Activated CD4-positive, alpha-beta T cell treated with anti-CD3 and anti-CD28 coated beads for 24 hours (primary cell): ENCODE data around the gene UBA3.
A peak's percentile ranks its signal among the peaks of the same experiment; 100 is the strongest.

Source experiments
- DNase-seq, 2 donors: peaks; one replicate each; pipeline ENCODE4 v3.0.0-alpha.2; 2020; ENCODE audit warnings: low read depth in 2 of 2

The UBA3 gene

DNA sequence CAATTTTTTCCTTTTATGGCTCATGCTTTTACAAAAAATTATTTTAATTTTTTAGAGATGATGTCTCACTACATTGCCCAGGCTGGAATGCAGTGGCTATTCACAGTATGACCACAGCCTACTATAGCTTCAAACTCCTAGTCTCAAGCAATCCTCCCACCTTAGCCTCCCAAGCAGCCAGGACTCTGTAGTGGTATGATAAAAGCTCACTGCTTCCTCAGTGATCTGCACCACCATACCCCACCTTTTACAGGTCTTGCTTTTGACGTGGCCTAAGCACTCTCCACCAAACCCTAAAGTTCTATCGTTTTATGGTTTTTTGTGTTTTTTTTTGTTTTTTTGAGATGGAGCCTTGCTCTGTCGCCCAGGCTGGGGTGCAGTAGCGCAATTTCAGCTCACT lies 14.0 kb downstream of the UBA3 start:
- no peak for DNase-seq

GRCh38 chr3:69065318-69065964 lies 14.7 kb downstream of the UBA3 start:
- DNase-seq = no peak

DNA sequence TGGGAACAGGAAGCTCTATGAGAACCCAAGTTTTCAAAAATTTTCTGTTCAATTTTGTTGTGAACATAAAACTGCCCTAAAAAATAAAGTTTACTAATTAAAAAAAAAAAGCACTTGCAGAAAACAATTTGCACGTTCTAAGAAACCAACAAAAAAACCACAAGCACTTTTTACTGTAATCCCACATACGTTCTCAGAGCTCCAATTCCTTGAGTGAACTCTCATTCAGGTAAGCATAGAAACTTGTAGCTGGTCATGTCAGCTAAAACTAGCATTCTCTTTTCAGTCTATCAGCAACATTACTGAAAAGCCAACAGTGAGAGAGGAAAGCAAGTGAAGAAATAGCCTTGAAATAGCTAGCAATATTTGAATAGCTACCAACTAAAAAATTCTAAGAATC lies 16.5 kb downstream of the UBA3 start:
- no peak for DNase-seq

DNA sequence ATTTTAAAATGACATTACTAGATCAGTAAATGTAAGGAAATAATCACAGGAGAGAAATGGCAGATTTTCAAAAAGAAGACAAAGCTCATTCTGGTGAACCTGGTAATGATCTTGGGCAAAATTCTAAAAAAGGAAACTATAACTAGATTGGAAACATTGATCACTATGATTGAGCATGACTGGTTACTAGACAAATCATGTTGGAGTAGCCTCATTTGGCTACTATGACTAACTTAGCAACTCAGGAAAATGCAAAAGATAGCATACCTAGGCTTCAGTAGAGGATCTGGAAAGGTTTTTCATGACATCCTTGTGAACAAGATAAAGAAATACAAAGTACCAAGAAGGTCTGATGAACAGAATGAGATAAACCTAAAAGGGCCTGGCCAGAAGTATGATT lies 20.5 kb downstream of the UBA3 start:
- no peak for DNase-seq

GRCh38 chr3:69058947-69059224 lies 21.3 kb downstream of the UBA3 start:
- no peak for DNase-seq

DNA sequence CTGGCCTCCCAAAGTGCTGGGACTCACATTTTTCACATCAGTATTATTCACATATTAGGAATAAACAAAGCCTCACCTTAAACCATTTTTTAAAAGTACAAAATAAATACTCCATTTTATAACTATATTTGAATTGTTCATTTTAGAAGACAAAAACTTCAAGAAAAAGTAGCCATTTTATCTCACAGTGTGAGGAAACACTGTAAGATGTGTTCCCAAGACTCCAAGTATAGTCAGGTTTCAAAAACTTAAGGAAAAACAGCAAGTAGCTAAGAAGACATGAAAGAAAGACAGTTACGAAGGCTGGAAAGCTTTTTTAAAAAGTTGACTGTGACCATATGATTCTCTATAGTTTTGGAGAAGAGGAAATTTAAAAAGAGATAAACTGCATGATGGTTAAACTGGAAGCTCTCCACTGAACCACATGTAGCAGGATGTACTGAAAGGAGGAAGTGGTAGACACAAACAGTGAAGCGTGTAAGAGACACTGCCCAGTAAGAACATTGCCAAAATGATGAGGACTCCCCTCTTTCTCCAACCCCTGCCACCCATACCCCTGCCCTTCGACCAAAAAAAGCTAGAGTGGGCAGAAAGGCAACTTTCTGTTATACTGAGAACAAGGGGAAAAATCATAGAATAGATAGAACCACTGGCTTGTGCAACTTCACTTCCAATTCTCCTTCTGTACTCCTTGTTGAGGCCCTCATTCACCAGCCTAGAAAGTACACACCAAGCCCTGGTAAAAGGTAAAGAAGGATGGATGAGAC lies 21.8 kb downstream of the UBA3 start:
- DNase-seq = no peak

DNA sequence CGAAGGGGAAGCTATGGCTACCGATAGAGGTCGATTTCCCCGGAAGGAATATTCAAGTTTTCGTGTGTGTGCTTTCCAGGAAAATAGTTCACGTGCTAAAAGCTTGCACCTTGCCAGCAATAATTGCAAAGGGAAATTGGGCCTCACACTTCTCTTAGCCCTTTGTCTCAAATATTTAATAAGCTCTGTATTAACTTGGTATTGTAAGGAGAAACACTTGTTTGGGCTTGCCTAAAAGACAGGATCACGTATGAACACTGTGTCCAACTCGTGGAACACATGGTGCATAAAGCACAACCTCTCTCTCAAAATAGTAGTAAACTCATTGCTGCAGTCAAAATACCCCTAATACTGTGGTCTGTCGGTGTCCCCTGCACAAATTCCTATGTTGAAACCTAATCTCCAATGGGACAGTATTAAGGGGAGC lies 27.7 kb downstream of the UBA3 start:
- no peak for DNase-seq

DNA sequence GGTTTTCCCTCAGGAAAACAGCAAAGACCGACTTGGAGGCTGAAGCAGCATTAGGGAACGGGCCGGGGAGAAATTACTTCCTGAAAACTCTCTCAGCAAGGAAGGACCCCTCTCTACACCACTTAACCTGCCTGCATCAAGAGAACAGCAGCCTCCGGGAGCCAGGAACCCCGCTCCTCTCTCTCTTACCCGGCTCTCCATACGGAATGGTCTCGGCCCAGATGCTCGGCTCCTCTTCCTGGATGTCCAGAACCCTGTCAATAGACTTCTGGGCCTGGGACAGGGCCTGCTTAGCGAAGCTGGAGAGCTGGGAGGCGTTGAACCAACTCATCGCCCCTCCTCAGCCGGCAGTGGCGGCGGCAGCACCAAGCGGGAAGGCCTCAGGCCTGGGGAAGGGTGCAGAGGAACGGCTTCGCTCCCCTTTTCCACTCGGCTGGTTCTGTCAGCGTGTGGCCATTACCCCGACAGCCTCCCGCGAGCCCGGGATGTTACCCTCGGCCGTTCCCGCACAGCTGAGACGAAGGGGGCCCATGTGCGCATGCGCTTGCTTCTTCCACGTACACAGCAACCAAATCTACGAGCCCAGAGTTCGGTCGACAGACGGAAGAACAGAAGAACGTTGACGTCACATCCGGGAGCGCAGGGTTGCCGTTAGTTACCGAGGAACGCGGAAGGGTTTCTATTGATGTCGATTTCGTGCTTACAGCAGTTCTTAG lies 28.3 kb downstream of the UBA3 start, which contains the start of gene TMF1:
Gene TMF1, minus strand, starts transcription at position 578 of the 716 bp plus-strand sequence. Its CDS starts 247 bp downstream, at position 331.
- DNase-seq = peak; percentile 95 to 98

DNA sequence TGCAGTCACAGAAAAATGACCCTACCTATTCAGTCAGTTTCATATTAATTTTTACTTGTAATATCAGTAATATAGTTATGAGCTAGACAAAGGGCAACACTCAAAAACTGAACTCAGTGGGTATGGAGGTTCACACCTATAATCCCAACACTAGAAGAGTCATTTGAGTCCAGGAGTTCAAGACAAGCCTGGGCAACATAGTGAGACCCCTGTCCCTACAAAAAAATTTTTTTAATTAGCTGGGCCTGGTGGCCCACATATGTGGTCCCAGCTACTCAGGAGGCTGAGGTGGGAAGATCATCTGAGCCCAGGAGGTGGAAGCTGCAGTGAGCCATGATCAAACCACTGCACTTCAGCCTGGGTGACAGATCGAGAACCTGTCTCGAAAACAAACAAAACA lies 31.2 kb downstream of the UBA3 start:
- no peak for DNase-seq

DNA sequence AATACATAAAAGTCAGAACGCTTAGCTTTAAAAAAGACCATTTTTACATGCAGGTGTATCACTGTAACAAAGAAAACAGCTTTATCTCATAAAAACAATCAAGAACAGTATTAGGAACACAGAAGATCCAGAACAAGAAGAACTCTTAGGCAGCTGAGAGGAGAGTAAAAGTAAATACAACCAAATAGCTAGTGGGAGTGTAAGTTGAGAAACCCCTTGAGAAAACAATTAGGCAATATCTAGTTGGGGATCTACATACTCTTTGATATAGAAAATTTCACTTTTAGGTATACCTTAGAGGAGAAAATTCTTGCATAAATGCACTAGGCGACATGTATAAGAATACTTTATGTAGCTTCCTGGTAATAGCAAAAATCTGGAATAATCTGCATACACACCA lies 35.6 kb downstream of the UBA3 start:
- DNase-seq = no peak

GRCh38 chr3:69033470-69033869 lies 46.7 kb downstream of the UBA3 start:
- no peak for DNase-seq

GRCh38 chr3:69032737-69033136 lies 47.4 kb downstream of the UBA3 start:
- no peak for DNase-seq

DNA sequence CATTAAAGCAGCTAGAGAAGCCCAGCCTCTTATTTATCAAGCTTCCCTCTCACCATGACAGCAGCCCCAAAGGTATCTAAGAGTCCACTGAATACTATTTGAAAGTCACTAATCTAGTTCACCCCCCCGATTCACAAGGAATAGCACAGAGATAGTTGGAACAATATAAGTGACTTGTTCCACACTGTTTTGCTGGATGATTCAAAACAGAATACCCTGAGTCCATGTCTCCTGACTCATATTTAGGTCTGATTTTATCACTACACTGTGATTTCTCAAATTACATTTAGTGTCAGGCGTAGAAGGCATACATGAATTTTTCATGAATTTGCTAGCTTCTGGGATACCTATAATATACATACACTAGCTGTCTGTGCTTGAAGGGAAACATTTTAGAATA lies 48.0 kb downstream of the UBA3 start:
- no peak for DNase-seq

GRCh38 chr3:69031635-69032034 lies 48.5 kb downstream of the UBA3 start:
- DNase-seq = no peak

GRCh38 chr3:69020857-69021256 lies 59.3 kb downstream of the UBA3 start:
- DNase-seq = no peak

DNA sequence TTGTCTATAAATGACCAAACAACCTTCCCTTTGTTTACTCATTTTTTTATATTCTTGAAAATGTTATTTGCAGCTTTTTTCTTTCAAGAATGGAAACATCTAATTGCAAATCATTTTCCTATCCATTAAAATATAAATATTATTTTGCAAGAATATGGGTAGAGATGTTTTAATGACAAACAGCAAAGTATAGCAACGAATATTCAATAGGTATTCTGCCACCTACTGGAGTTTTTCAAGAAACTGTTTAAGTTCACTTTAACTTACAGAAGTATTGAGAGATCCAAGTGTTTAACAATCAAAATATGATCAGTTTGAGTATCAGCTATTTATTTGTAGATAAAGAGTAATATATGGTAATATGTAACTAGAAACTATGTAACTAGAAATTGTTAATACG lies 59.7 kb downstream of the UBA3 start:
- no peak for DNase-seq

DNA sequence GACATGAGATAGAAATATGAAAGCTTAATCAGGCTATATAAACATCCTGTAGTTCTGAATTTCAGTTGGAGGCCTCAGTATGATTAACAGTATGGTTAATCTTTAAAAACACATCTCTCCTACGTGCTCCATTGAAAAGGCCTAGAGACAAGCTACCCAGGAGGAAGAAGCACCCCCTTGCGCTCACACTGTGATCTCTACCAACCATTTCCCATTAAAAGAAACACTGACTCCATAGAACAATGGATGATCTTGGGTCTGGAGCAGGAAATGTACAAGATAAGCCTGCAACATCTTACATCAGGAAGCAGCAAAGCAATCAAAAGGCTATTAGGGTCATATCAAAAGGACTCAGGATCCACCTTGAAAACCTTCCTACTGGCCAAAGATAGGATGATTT lies 63.3 kb downstream of the UBA3 start:
- DNase-seq = no peak

DNA sequence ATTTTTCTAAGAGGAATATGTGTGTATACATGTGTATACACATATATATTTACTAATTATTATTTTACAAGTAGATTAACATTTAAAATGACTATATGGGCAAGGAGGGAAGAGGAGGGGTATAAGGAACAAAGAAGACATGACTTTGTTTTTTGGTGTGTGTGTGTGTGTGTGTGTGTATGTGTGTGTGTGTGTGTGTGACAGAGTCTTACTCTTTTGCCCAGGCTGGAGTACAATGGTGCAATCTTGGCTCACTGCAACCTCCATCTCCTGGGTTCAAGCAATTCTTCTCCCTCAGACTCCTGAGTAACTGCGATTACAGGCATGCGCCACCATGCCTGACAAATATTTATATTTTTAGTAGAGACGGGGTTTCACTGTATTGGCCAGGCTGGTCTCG lies 64.1 kb downstream of the UBA3 start:
- DNase-seq = no peak

GRCh38 chr3:69014022-69014580 lies 66.1 kb downstream of the UBA3 start:
- no peak for DNase-seq

- DNase-seq = peak; percentile 69 to 79
Measured at GRCh38 chr3:69013253-69014021, 66.7 kb downstream of the UBA3 start, which contains the start of gene EOGT. Gene EOGT (minus strand): TSS chr3:69013684. CDS start chr3:69009846, 3,838 bp downstream.

- peak in 1 of 2 donors; percentile 5 for DNase-seq
Measured at GRCh38 chr3:69012800-69013252, 67.3 kb downstream of the UBA3 start.
